Stimulated activated CD4-positive, alpha-beta T cell treated with anti-CD3 and anti-CD28 coated beads, TNF-alpha, amount 100 ng/mL, for 24 hours (primary cell): ENCODE measurements around the gene NBAS.

Source experiments
- DNase-seq, 3 experiments: peaks; one replicate each; pipeline ENCODE4 v3.0.0-alpha.2; 2020; ENCODE audit warnings: low read depth in 3 of 3

The NBAS gene

GRCh38 chr2:15591373-15591691, 30.2 kb upstream of the NBAS start:
- DNase-seq: no peak

- DNase-seq: peak in 1 of 3 experiments; percentile 24
These were observed 27.3 kb upstream of the NBAS start for GRCh38 chr2:15588329-15588919.

DNA sequence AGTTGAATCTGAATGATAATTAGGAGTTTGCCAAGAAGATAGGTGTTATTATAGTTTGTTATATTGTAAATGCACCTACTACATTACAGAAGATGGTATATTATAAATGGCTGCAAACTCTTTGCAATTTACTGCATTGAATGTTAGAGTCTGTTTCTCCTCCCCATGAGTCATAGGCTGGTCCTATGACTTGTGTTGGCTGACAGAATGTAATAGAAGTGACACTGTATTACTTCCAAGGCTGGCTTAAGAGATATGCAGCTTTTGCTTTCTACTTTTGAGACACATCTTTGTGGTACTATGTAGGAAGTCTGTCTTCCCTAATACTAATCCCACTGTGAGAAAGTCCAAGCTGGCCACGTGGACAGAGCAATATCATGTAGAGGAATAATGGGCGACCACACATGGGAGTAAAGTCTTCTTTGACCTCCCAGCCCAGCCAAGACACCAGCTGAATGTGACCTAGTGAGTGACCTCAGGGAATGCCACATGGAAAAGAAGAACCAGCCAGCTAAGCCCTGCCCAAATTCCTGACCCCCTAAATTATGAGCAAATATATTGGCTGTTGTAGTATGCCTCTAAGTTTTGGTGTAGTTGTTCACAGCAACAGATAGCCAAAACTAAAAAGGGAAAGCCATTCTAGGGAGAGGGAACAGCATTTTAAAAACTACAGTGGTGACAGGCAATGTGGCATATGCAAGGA, 23.8 kb upstream of the NBAS start:
- DNase-seq: no peak

DNA sequence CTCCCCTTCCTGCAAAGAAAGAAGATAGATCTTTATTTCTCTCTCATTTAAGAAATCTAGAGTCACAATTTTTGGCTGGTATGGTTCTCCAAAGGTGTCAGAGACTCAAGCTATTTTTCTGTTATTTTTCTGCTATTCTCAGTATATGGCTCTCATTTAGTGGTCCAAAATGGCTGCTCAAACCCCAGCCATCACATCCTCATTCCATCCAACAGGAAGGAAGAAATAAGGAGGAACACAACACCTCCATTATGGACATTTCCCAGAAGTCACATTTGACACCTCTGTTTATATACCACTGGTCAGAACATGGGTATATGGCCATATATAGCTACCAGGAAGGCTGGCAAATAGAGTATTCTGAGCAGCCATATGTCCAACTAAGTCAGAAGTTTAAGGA, 23.2 kb upstream of the NBAS start:
- no peak for DNase-seq

DNA sequence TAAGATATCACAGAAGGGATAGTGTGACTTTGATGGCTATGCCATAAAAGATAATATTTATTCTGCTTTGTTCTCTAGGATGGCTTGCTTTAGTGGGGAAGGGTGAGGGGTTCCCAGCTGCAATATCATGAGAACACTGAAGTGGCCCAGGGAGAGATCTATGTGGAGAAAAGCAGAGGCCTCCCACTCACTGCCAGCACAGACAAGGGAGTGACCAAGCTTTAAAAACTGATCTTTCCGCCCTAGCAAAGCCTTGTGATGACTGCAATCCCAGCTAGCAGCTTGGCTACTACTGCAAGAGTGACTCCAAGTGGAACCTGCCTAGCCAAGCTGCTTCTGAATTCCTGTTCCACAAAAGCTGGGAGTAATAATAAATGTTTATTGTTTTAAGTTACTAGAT, 22.7 kb upstream of the NBAS start:
- no peak for DNase-seq

DNA sequence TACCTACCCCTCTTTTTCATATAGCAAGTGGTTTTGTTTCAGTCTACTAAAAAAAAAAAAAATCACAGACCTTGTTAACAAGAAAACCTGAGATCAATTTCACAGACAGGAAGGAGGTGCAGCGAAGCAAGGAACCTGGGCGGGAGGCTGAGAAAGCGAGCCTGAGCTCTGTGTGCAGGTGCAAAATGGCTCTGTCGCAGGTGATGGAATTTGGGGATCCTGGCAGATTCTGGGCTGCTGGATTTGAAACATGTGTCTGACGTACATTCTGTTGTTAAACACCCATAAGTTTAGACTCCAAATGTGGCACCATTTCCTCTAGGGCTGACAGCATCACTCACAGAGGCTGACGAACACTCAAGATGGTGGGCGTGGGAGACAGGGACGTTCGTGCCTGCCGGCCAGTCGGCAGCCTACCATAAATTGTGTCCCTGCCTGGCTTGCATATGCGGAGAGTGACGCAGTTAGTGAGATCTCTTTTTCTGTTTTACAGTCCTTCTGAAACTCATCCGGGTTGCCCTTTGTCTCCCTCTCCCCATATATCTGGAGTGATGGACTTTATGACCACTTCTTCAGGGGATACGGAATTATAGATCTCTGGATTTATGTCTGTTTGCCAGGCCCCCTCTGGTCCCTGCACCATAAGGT, 21.7 kb upstream of the NBAS start:
- DNase-seq: no peak

- no peak for DNase-seq
These were observed 19.3 kb upstream of the NBAS start for GRCh38 chr2:15580451-15580850.

DNA sequence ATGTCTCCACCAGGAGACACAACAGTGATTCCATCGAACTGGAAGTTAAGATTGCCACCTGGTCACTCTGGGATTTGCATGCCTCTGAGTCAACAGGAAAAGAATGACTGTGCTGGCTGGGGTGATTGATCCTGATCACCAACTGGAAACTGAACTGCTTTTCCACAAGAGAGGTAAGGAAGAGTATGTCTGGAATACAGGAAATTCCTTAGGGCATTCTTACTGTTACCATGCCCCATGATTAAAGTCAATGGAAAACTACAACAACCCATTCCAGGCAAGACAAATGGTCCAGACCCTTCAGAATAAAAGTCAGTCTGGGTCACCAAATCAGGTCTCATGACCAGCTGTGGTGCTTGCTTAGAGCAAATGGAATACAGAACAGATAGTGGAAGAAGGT, 18.5 kb upstream of the NBAS start:
- DNase-seq: no peak

DNA sequence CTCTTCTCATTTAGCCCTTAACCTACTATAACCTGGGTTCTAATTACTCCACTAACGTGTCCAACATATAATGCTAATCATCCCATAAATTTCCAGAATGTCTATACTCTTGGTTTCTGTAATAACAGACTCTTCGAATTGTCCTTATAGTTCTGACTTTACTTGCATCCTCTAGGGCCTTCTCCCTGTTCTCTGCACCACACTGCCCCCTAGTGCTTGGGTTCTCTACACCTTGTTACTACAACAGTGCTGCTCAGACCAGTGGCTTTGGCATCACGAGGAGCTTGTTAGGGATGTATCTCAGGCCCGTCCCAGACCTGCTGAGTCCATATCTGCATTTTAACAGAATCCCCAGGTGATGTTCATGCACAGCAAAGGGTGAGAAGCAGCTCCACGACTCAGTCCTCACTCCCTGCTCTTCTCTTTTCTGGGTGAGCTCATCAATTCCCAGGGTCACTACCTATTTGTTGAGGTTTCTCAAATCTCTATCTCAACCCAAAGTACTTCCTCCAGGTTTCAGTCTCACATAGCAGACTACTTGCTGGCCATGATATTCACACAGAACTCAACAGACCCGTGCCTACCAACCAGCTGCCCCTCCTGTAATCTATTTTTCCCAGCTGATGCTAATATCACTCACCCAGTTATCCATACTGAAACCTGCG, 16.1 kb upstream of the NBAS start:
- DNase-seq: peak; percentile 77 to 86 (median 85)

DNA sequence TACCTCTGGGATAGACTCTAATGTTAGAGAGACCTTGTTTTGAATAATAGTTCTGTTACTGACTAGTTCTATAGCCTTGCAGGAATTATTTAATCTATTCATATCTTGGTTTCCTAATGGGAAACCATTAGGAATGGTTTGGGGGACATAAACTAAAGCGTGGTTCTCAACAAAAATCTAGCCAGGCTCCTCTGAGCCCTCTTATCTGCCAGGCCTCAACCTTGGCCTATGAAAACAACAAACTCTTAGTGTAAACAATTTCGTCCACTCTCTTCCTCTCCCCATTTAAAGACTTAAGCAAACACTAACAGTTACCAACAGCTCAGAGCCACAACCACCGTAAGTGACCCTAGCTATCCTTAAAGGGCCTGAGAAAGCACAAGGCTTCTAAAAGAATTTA, 10.6 kb upstream of the NBAS start:
- DNase-seq: no peak

- DNase-seq: no peak
These were observed 9.0 kb upstream of the NBAS start for GRCh38 chr2:15570104-15570503.

- no peak for DNase-seq
These were observed 7.7 kb upstream of the NBAS start for GRCh38 chr2:15568874-15569273.

GRCh38 chr2:15566912-15567311, 5.8 kb upstream of the NBAS start:
- no peak for DNase-seq

GRCh38 chr2:15565994-15566671, 5.0 kb upstream of the NBAS start:
- no peak for DNase-seq

DNA sequence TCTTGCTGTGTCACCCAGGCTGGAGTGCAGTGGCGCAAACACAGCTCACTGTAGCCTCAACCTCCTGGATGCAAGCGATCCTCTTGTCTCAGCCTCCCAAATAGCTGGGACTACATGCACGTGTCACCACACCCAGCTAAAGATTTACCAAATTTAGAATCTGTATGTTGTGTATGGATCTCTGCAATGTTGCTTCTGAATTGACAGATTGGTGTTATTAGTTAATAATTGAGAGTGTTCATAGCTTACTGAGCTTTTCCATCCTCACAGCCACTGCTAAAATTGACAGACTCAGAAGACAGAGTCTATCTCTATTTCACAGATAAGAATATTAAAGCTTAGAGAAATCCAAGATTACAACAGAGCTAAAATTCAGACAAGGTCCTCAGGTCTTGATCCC, 4.3 kb upstream of the NBAS start:
- DNase-seq: no peak

DNA sequence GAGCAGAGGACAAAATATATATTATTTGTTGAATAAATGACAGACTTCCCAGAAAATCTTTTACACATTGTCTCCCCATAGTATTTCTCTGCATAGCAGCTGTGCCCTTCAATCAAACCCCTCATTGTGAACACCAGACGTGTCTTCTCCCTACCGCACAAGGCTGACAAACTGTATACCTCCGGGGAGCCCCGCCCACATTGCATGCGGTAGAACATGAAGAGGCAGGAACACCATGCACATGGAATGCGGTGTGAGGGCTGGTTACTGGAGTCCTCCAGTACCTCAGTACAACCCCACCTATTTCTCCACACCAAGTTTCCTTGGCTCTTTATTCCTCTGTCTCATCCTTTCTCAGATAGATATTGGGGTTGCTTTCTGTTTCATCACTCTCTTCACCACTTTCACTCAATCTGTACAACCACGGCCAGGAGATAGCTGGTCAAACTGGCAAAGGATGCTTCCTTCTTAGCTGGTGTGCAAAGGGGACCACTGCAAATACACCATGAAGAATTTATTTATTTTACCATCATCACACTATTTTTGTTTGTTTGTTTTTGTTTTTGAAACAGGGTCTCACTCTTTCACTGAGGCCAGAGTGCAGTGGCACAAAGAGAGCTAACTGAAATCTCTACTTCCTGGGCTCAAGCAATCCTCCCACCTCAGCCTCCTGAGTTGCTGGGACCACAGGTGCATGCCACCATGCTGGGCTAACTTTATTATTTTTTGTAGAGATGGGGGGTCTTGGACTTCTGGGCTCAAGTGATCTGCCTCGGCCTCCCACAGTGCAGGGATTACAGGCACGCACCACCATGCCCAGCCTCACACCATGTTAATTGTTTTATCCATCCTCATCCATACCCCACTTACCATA, 2.3 kb upstream of the NBAS start:
- DNase-seq: no peak

- DNase-seq: no peak
These were observed 1.4 kb upstream of the NBAS start for GRCh38 chr2:15562354-15563031.

DNA sequence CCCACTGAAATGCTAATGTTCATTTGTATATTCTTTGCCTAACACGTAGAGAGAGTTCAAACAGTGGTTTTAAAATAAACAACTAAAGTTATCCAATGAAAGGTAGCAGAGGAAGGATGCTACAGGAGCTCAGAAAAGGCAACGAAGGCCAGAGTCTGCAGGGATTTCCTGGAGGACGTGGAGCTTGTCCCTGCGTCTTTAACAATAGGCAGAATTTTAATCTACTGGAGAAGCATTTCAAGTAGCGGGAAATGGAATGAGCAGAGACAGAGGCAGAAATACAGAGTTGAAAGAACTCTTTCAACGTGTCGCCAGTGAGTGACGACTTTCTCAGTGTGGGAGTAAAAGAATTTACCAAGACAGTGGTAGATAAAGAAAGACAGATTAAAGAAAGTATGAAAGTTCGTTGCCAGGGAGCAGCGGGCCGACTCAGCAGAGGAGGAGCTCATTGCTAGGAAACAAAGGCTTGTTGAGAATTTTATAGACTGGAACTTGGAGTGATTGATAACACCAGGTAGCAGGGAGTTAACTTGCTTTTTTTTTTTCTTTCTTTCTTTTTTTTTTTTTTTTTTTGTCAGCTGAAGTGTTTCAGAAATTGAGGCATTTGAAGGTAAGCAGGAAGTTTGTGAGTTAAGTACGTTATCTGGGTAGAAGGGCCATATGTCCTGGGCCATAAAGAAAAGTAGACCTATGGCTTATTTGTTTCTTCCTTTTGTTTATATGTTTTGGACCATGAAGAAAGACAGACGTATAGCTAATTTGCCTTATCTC, 625 bp upstream of the NBAS start:
- DNase-seq: peak in 2 of 3 experiments; percentile 22

DNA sequence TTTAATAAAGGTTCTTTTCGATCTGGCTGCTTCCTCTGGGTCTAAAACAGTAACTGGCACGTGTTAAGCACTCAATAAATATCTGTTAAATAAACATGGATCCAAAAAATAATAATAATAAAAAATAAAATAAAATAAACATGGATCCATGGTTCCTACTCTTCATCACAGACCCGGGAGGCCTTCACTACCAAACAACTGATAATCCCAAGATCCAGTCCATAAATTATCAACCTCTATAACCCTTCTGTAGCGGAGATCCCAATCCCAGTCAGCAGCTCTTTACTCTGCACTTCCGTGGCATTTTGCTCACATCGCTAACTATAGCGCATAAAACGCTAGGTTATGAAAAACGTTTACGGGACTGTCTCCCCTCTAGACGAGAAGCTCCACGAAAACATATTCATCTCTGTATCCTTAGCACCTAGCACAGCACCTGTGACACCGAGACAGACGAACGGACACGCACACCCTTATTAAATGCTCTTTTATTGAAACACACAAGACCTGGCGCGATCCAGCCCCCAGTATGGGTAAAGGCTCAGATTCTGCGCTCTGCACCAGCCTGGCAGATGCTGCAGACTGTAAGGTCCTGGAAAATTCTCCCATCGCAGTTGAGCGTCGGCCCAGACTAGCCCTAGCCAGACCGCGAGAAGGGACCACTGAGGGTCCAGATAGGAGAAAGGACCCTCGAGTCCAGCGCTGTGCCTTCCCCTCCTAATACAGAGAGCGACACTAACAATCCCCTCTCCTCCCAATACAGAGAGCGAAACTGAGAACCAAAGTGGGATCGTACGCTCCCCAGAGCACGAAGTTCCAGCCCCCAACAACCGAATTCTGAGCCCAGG, 770 bp downstream of the NBAS start:
- DNase-seq: peak in 1 of 3 experiments; percentile 5
